IMR-90 (cell line): ENCODE measurements around the gene CAMTA1. TPM values are rescaled to one million over a fixed set of nuclear protein-coding genes. Genes with fewer than 3 reads are reported as not detected.
A peak's percentile ranks its signal among the peaks of the same experiment; 100 is the strongest.

Experiments
- ATAC-seq: fragments of 200-7000 bp; cut with Tn5 transposase; 2 replicates; pipeline ENCODE4 v1.9.1; 2020; ENCODE audit warnings: low read depth, mild to moderate bottlenecking, moderate library complexity
- BruUV-seq: library from RNA; stranded (reverse); fragments of 400-500 nt; replicated peaks from 2 replicates; lab custom pipeline; 2021; lab: Mats Ljungman, UMichigan
- CTCF ChIA-PET: fragments of 300-600 bp; formaldehyde crosslinking; extraction: SDS; loops from one replicate; lab custom pipeline; 2021; ENCODE audit warnings: antibody characterized with exemption; lab: Yijun Ruan, JAX
- POLR2A ChIA-PET: fragments of 300-600 bp; sonication (Branson Sonifier 250); formaldehyde crosslinking; loops from one replicate; lab custom pipeline; 2022; ENCODE audit warnings: antibody characterized with exemption; ENCODE audit not compliant: unreplicated experiment; lab: Charles Lee
- DNase-seq: peaks from one replicate; pipeline ENCODE4 v3.0.0; 2013
- H2AFZ ChIP-seq: replicated peaks from 2 replicates; pipeline ENCODE3; 2013; ENCODE audit warnings: low read length, mild to moderate bottlenecking; ENCODE audit not compliant: poor library complexity
- H2AK5ac ChIP-seq: 2 replicates; pipeline ENCODE4 v1.6.1; 2013; ENCODE audit warnings: low read depth, low read length, inconsistent platforms
- H2AK9ac ChIP-seq: replicated peaks from 2 replicates; pipeline ENCODE3; 2013; ENCODE audit warnings: mild to moderate bottlenecking, low read depth, low read length, moderate library complexity; ENCODE audit not compliant: poor library complexity
- H2BK120ac ChIP-seq: 2 replicates; pipeline ENCODE4 v1.6.1; 2013; ENCODE audit warnings: low read depth, low read length, inconsistent platforms
- H2BK15ac ChIP-seq: 3 replicates; pipeline ENCODE4 v1.6.1; 2013; ENCODE audit warnings: low read depth, low read length, inconsistent platforms
- H2BK20ac ChIP-seq: 2 replicates; pipeline ENCODE4 v1.6.1; 2013; ENCODE audit warnings: low read depth, mild to moderate bottlenecking, inconsistent platforms, low read length, moderate library complexity
- H2BK5ac ChIP-seq: 2 replicates; pipeline ENCODE4 v1.6.1; 2013; ENCODE audit warnings: mild to moderate bottlenecking, low read depth, low read length, inconsistent platforms; ENCODE audit not compliant: poor library complexity, severe bottlenecking
- H3K14ac ChIP-seq: replicated peaks from 2 replicates; pipeline ENCODE4 v1.6.1; 2013; ENCODE audit warnings: low read depth, low read length, inconsistent platforms
- H3K18ac ChIP-seq: 2 replicates; pipeline ENCODE4 v1.6.1; 2013; ENCODE audit warnings: low read depth, low read length, control low read depth
- H3K23ac ChIP-seq: 2 replicates; pipeline ENCODE4 v1.6.1; 2013; ENCODE audit warnings: low read depth, low read length, inconsistent platforms
- H3K27ac ChIP-seq: 2 replicates; pipeline ENCODE4 v1.5.1; 2013; ENCODE audit warnings: mild to moderate bottlenecking, control low read depth, low read length; ENCODE audit not compliant: insufficient read depth
- H3K27me3 ChIP-seq: 2 replicates; pipeline ENCODE4 v1.6.1; 2013; ENCODE audit warnings: low read length; ENCODE audit not compliant: control insufficient read depth, insufficient read depth
- H3K36me3 ChIP-seq: 2 replicates; pipeline ENCODE4 v1.6.1; 2013; ENCODE audit warnings: low read length, mixed read lengths; ENCODE audit not compliant: control insufficient read depth, insufficient read depth
- H3K4ac ChIP-seq: 2 replicates; pipeline ENCODE4 v1.6.1; 2013; ENCODE audit warnings: low read depth, low read length, inconsistent platforms
- H3K4me1 ChIP-seq: 2 replicates; pipeline ENCODE4 v1.6.1; 2013; ENCODE audit warnings: low read length, mixed read lengths; ENCODE audit not compliant: control insufficient read depth, insufficient read depth
- H3K4me2 ChIP-seq: 2 replicates; pipeline ENCODE4 v1.6.1; 2013; ENCODE audit warnings: low read depth, mild to moderate bottlenecking, control low read depth, low read length, moderate library complexity
- H3K4me3 ChIP-seq: 2 replicates; pipeline ENCODE4 v1.5.1; 2013; ENCODE audit warnings: low read depth, mild to moderate bottlenecking, control low read depth, low read length, moderate library complexity; ENCODE audit not compliant: insufficient read depth
- H3K56ac ChIP-seq: 2 replicates; pipeline ENCODE4 v1.6.1; 2013; ENCODE audit warnings: low read length, inconsistent platforms; ENCODE audit not compliant: insufficient read depth; ENCODE audit errors: extremely low read depth
- H3K79me1 ChIP-seq, 2 experiments: 2 replicates each; pipeline ENCODE4 v1.6.1; 2013; ENCODE audit warnings: low read length in 2 of 2, inconsistent platforms in 1 of 2, low read depth in 1 of 2
- H3K9ac ChIP-seq: 2 replicates; pipeline ENCODE4 v1.6.1; 2013; ENCODE audit warnings: low read depth, low read length, control low read depth
- H3K9me1 ChIP-seq: 2 replicates; pipeline ENCODE4 v1.6.1; 2013; ENCODE audit warnings: low read length, inconsistent platforms; ENCODE audit not compliant: insufficient read depth
- H3K9me3 ChIP-seq: 2 replicates; pipeline ENCODE4 v1.6.1; 2013; ENCODE audit warnings: low read length; ENCODE audit not compliant: control insufficient read depth, insufficient read depth
- H4K20me1 ChIP-seq: 2 replicates; pipeline ENCODE4 v1.6.1; 2013; ENCODE audit warnings: low read length, inconsistent platforms; ENCODE audit not compliant: insufficient read depth
- H4K5ac ChIP-seq: 2 replicates; pipeline ENCODE4 v1.6.1; 2013; ENCODE audit warnings: mild to moderate bottlenecking, low read depth, low read length, control low read depth
- H4K8ac ChIP-seq, 2 experiments: 2 replicates each; pipeline ENCODE4 v1.6.1; 2013; ENCODE audit warnings: low read depth in 2 of 2, low read length in 2 of 2, control low read depth in 1 of 2, inconsistent platforms in 1 of 2
- H4K91ac ChIP-seq: 2 replicates; pipeline ENCODE4 v1.6.1; 2013; ENCODE audit warnings: low read depth, low read length, inconsistent platforms; ENCODE audit not compliant: insufficient read depth
- NFE2L2 ChIP-seq: fragments of 150-350 bp; IDR thresholded peaks from 2 replicates; pipeline ENCODE4 v1.6.1; 2016; ENCODE audit warnings: low read depth, mild to moderate bottlenecking, low read length
- WGBS, 2 experiments: methylation state at CpG; one replicate each; pipeline versions ENCODE4 v1.1.5 to v1.1.7; 2013; ENCODE audit warnings: missing lambda C conversion rate in 2 of 2; ENCODE audit not compliant: insufficient read length in 1 of 2; ENCODE audit errors: extremely low coverage in 2 of 2; 5-methylcytosine and 5-hydroxymethylcytosine counted together
- dilution Hi-C: fragments of 300-500 bp; cut with HindIII; formaldehyde crosslinking; loops from one replicate; pipeline ENCODE4 v1.14.3; 2018; ENCODE audit warnings: low sequenced_read_pairs; ENCODE audit not compliant: unreplicated experiment
- in situ Hi-C: fragments of 300-500 bp; cut with MboI; formaldehyde crosslinking; loops from 3 replicates; pipeline ENCODE4 v1.14.3; 2019; ENCODE audit warnings: low sequenced_read_pairs, inconsistent platforms, mixed read lengths
- intact Hi-C: fragments of 100-400 bp; cut with micrococcal nuclease; formaldehyde crosslinking; loops from 2 replicates; pipeline ENCODE4 v1.10.0; 2022
- polyA plus RNA-seq, 3 experiments: library from polyadenylated mRNA; depleted of rRNA; stranded (reverse); fragments of >200 nt; gene quantifications; 2 replicates each; pipeline ENCODE4 v1.2.3, GENCODE V29; 2012; ENCODE audit warnings: low replicate concordance in 1 of 3
- total RNA-seq: library from RNA; depleted of rRNA; stranded (reverse); fragments of >200 nt; gene quantifications from 2 replicates; pipeline ENCODE4 v1.2.3, GENCODE V29; 2012

CAMTA1 gene
- total and polyA plus RNA-seq, 2 of the 4 experiments (the other 2 are of a cell fraction): 35.5 to 74.3 TPM

- 55% methylated on average over 3 of the region's 7 CpGs; no CpG with 5 or more reads in 1 of the 2 experiments for WGBS, 2 experiments
Measured at GRCh38 chr1:7698641-7699040, 913.4 kb downstream of the CAMTA1 start.

More at GRCh38 chr1:7698641-7699040, 913.4 kb downstream of the CAMTA1 start:
- H4K5ac ChIP-seq: no peak overlapping the region
- in situ Hi-C loops (no loop called here), intact Hi-C loops (no loop called here), dilution Hi-C loops (no loop called here)
- H4K20me1 ChIP-seq: no peaks in the 10 kb centered on the region; the same call in 1 of the 2 replicates
- no peak for ATAC-seq
- H2AFZ ChIP-seq: peak overlapping the region; percentile 32
- H3K4ac ChIP-seq: no peak overlapping the region
- H3K27me3 ChIP-seq: peaks cover 41% of the 10 kb centered on the region
- no peak overlapping the region for H2AK5ac ChIP-seq
- no peak overlapping the region for H4K8ac ChIP-seq
- peaks cover 2% of the 10 kb centered on the region; the same call in 1 of the 2 replicates for H3K9me3 ChIP-seq
- H3K27ac ChIP-seq: no peak overlapping the region
- no peak overlapping the region for H2BK15ac ChIP-seq
- no peak overlapping the region for H3K14ac ChIP-seq
- no peak for DNase-seq
- no peak overlapping the region for H2AK9ac ChIP-seq
- H3K4me1 ChIP-seq: no peaks in the 10 kb centered on the region
- H2BK120ac ChIP-seq: no peak overlapping the region
- H3K79me1 ChIP-seq: no peaks in the 10 kb centered on the region
- H3K4me3 ChIP-seq: no peak overlapping the region
- no peak overlapping the region for H3K18ac ChIP-seq
- no peaks in the 10 kb centered on the region for H3K36me3 ChIP-seq
- no peak for TF ChIP-seq NFE2L2
- no peak overlapping the region for H2BK5ac ChIP-seq
- CTCF ChIA-PET: no interaction called here
- H3K23ac ChIP-seq: no peak overlapping the region
- H2BK20ac ChIP-seq: no peak overlapping the region
- no peak overlapping the region for H4K91ac ChIP-seq
- H3K4me2 ChIP-seq: no peak overlapping the region
- H3K9ac ChIP-seq: no peak overlapping the region
- no peak overlapping the region for H3K56ac ChIP-seq
- no peaks in the 10 kb centered on the region for H3K9me1 ChIP-seq
- no TSS peak for BruUV-seq
- POLR2A ChIA-PET: no interaction called here
